Smooth muscle cell (in vitro differentiated cells): ENCODE results near the gene BCAS1. TPM values are rescaled to one million over a fixed set of nuclear protein-coding genes. Genes with fewer than 3 reads are reported as not detected.

ENCODE experiments used
- DNase-seq: peaks from one replicate; lab custom pipeline; 2025; ENCODE audit not compliant: unreplicated experiment; lab: John Stamatoyannopoulos, UW
- H2AFZ ChIP-seq: fragments of 200-600 bp; sonication (generic); 2 replicates; pipeline ENCODE4 v1.6.0; 2016; ENCODE audit warnings: antibody characterized with exemption, low read depth, mild to moderate bottlenecking
- H3F3A ChIP-seq: fragments of 200-600 bp; sonication (generic); 2 replicates; pipeline ENCODE4 v1.6.0; 2017; ENCODE audit warnings: antibody characterized with exemption, low read depth
- H3K27ac ChIP-seq: fragments of 200-600 bp; sonication (generic); 2 replicates; pipeline ENCODE4 v1.5.1; 2016; ENCODE audit warnings: low read depth, mild to moderate bottlenecking
- H3K27me3 ChIP-seq: fragments of 200-600 bp; sonication (generic); 2 replicates; pipeline ENCODE4 v1.6.1; 2016; ENCODE audit warnings: low read depth, mild to moderate bottlenecking
- H3K36me3 ChIP-seq: fragments of 200-600 bp; sonication (generic); 2 replicates; pipeline ENCODE4 v1.5.1; 2016; ENCODE audit warnings: low read depth
- H3K4me1 ChIP-seq: fragments of 200-600 bp; sonication (generic); 2 replicates; pipeline ENCODE4 v1.5.1; 2016; ENCODE audit warnings: low read depth
- H3K4me2 ChIP-seq: fragments of 200-600 bp; sonication (generic); 2 replicates; pipeline ENCODE4 v1.6.0; 2016; ENCODE audit warnings: mild to moderate bottlenecking
- H3K4me3 ChIP-seq: fragments of 200-600 bp; sonication (generic); 2 replicates; pipeline ENCODE4 v1.5.1; 2016; ENCODE audit warnings: mild to moderate bottlenecking
- H3K79me2 ChIP-seq: fragments of 200-600 bp; sonication (generic); 2 replicates; pipeline ENCODE4 v1.6.0; 2016; ENCODE audit warnings: low read depth, mild to moderate bottlenecking
- H3K9ac ChIP-seq: fragments of 200-600 bp; sonication (generic); 2 replicates; pipeline ENCODE4 v1.6.0; 2016; ENCODE audit warnings: low read depth
- H3K9me3 ChIP-seq: fragments of 200-600 bp; sonication (generic); replicated peaks from 2 replicates; pipeline ENCODE4 v1.5.1; 2016; ENCODE audit warnings: low read depth
- H4K20me1 ChIP-seq: fragments of 200-600 bp; sonication (generic); 2 replicates; pipeline ENCODE4 v1.6.0; 2016; ENCODE audit warnings: low read depth
- CTCF ChIP-seq: fragments of 200-600 bp; sonication (generic); IDR thresholded peaks from 2 replicates; pipeline ENCODE4 v1.5.1; 2017; ENCODE audit warnings: borderline replicate concordance, mild to moderate bottlenecking, antibody characterized with exemption; ENCODE audit not compliant: insufficient read depth, poor library complexity, severe bottlenecking
- WGBS: methylation state at CpG from one replicate; pipeline ENCODE4 v1.1.7; 2016; ENCODE audit warnings: low lambda C conversion rate; 5-methylcytosine and 5-hydroxymethylcytosine counted together
- polyA plus RNA-seq: library from polyadenylated mRNA; unstranded; fragments of >200 nt; fragmentation: Nextera tagmentation; extraction: Ambion mirVana; gene quantifications from 2 replicates; pipeline ENCODE4 v1.2.1, GENCODE V29; 2016
- total RNA-seq: library from RNA; depleted of rRNA; stranded (reverse); fragments of >200 nt; gene quantifications from 2 replicates; pipeline ENCODE4 v1.2.3, GENCODE V29; 2014

Gene BCAS1
- total and polyA plus RNA-seq, 2 experiments from 2014 or later: 0.09 to 0.15 TPM

GRCh38 chr20:53897884-53898555, 172.4 kb downstream of the BCAS1 start:
- TF ChIP-seq CTCF: no peak
- no peak overlapping the region for H3K27ac ChIP-seq
- H3K79me2 ChIP-seq: no peaks in the 10 kb centered on the region
- H3K27me3 ChIP-seq: no peaks in the 10 kb centered on the region
- no peaks in the 10 kb centered on the region for H4K20me1 ChIP-seq
- peak overlapping the region; percentile 5 for H2AFZ ChIP-seq
- no peak overlapping the region for H3K9ac ChIP-seq
- 60% methylated on average over 9 of the region's 9 CpGs for WGBS
- no peak overlapping the region for H3K4me2 ChIP-seq
- no peaks in the 10 kb centered on the region for H3K36me3 ChIP-seq
- no peaks in the 10 kb centered on the region for H3K9me3 ChIP-seq
- no peak for DNase-seq
- H3F3A ChIP-seq: peaks cover 29% of the 10 kb centered on the region
- H3K4me3 ChIP-seq: no peak overlapping the region
- H3K4me1 ChIP-seq: peaks cover 35% of the 10 kb centered on the region

- DNase-seq: no peak
- H3F3A ChIP-seq: peaks cover 32% of the 10 kb centered on the region
Measured at GRCh38 chr20:53896647-53897046, 173.7 kb downstream of the BCAS1 start.

GRCh38 chr20:53896041-53896440, 174.4 kb downstream of the BCAS1 start:
- H4K20me1 ChIP-seq: no peaks in the 10 kb centered on the region
- no peaks in the 10 kb centered on the region for H3K27me3 ChIP-seq
- no peak overlapping the region for H3K4me3 ChIP-seq
- no peaks in the 10 kb centered on the region for H3K36me3 ChIP-seq
- 95% methylated on average over 7 of the region's 7 CpGs for WGBS
- peaks cover 26% of the 10 kb centered on the region for H3K4me1 ChIP-seq
- peaks cover 28% of the 10 kb centered on the region for H3F3A ChIP-seq
- H2AFZ ChIP-seq: no peak overlapping the region
- H3K79me2 ChIP-seq: no peaks in the 10 kb centered on the region
- no peak for DNase-seq
- H3K4me2 ChIP-seq: no peak overlapping the region
- TF ChIP-seq CTCF: no peak
- H3K9ac ChIP-seq: no peak overlapping the region
- H3K9me3 ChIP-seq: no peaks in the 10 kb centered on the region
- H3K27ac ChIP-seq: no peak overlapping the region

More at GRCh38 chr20:53896647-53897046, 173.7 kb downstream of the BCAS1 start:
- Histone ChIP-seq H3K4me3 (no peak overlapping the region), H4K20me1 (no peaks in the 10 kb centered on the region), H3K9me3 (no peaks in the 10 kb centered on the region), H3K27ac (no peak overlapping the region), H3K9ac (no peak overlapping the region), H2AFZ (no peak overlapping the region), H3K36me3 (no peaks in the 10 kb centered on the region), H3K27me3 (no peaks in the 10 kb centered on the region), H3K79me2 (no peaks in the 10 kb centered on the region), H3K4me2 (no peak overlapping the region), H3K4me1 (peaks cover 32% of the 10 kb centered on the region)
- no peak for TF ChIP-seq CTCF
- WGBS: 96% methylated on average over 4 of the region's 4 CpGs

GRCh38 chr20:53895385-53895755, 175.0 kb downstream of the BCAS1 start:
- Histone ChIP-seq H3K4me1 (peaks cover 20% of the 10 kb centered on the region), H3K27me3 (no peaks in the 10 kb centered on the region), H3K4me3 (no peak overlapping the region), H3K79me2 (no peaks in the 10 kb centered on the region), H2AFZ (no peak overlapping the region), H4K20me1 (no peaks in the 10 kb centered on the region), H3K9ac (no peak overlapping the region), H3K27ac (no peak overlapping the region), H3K36me3 (no peaks in the 10 kb centered on the region), H3K9me3 (no peaks in the 10 kb centered on the region), H3K4me2 (no peak overlapping the region), H3F3A (peaks cover 23% of the 10 kb centered on the region)
- WGBS: 92% methylated on average over 4 of the region's 4 CpGs
- no peak for DNase-seq
- no peak for TF ChIP-seq CTCF
